Endothelial cell of umbilical vein (primary cell): ENCODE results near the gene MCCC2. TPM values are rescaled to one million over a fixed set of nuclear protein-coding genes. Genes with fewer than 3 reads are reported as not detected.

Experiments
- BruUV-seq: library from RNA; stranded (reverse); fragments of 400-500 nt; replicated peaks from 2 replicates; lab custom pipeline; 2021; lab: Mats Ljungman, UMichigan
- CTCF ChIA-PET: fragments of 300-600, 350-600 bp; sonication (Branson Sonifier 250); formaldehyde crosslinking; loops from one replicate; lab custom pipeline; 2021; ENCODE audit warnings: antibody characterized with exemption, inconsistent platforms; lab: Charles Lee
- POLR2A ChIA-PET: fragments of 300-600, 350-600 bp; sonication (Branson Sonifier 250); formaldehyde crosslinking; loops from one replicate; lab custom pipeline; 2021; ENCODE audit warnings: antibody characterized with exemption, inconsistent platforms; lab: Charles Lee
- DNase-seq: peaks from one replicate; pipeline ENCODE4 v3.0.0-alpha.2; 2011; ENCODE audit warnings: low read depth, low spot score
- FAIRE-seq: peaks from 2 replicates; lab custom pipeline; 2011; peaks lifted over from hg19 to GRCh38; lab: Jason Lieb, UNC
- H2AFZ ChIP-seq: 2 replicates; pipeline ENCODE4 v1.6.0; 2012; ENCODE audit warnings: low read depth, low read length, control low read depth, inconsistent platforms
- H3K27ac ChIP-seq: 2 replicates; pipeline ENCODE4 v1.5.1; 2011; ENCODE audit warnings: low read depth, mild to moderate bottlenecking, control low read depth, low read length, moderate library complexity; ENCODE audit not compliant: insufficient read depth
- H3K27me3 ChIP-seq, 2 experiments: 2 replicates each; pipeline versions ENCODE4 v1.6.0 to v1.6.1; 2011; ENCODE audit warnings: low read length in 2 of 2, mixed read lengths in 1 of 2; ENCODE audit not compliant: control insufficient read depth in 2 of 2, insufficient read depth in 2 of 2
- H3K36me3 ChIP-seq, 2 experiments: 2 replicates in 1 of 2; 3 replicates in 1 of 2; pipeline ENCODE4 v1.5.1; 2011; ENCODE audit warnings: low read length in 2 of 2, mild to moderate bottlenecking in 1 of 2, moderate library complexity in 1 of 2; ENCODE audit not compliant: control insufficient read depth in 2 of 2, insufficient read depth in 2 of 2; ENCODE audit errors: extremely low read depth in 1 of 2
- H3K4me1 ChIP-seq: 3 replicates; pipeline ENCODE4 v1.5.1; 2011; ENCODE audit warnings: mild to moderate bottlenecking, low read length; ENCODE audit not compliant: control insufficient read depth, insufficient read depth; ENCODE audit errors: extremely low read depth
- H3K4me2 ChIP-seq: 2 replicates; pipeline ENCODE4 v1.6.1; 2011; ENCODE audit warnings: low read length, control low read depth, mixed read lengths; ENCODE audit not compliant: insufficient read depth
- H3K4me3 ChIP-seq, 3 experiments: fragments of 200-600 bp in 1 of 3; sonication (generic), shearing (Covaris generic) in 1 of 3; replicated peaks in 1 of 3; 2 replicates each; pipeline ENCODE4 v1.5.1; 2011 to 2016; ENCODE audit warnings: control low read depth in 3 of 3, low read length in 3 of 3, mild to moderate bottlenecking in 2 of 3, inconsistent platforms in 1 of 3, low read depth in 1 of 3, moderate library complexity in 1 of 3; ENCODE audit not compliant: insufficient read depth in 1 of 3
- H3K79me2 ChIP-seq: 2 replicates; pipeline ENCODE4 v1.6.0; 2012; ENCODE audit warnings: low read length, inconsistent platforms; ENCODE audit not compliant: control insufficient read depth, insufficient read depth
- H3K9ac ChIP-seq: replicated peaks from 2 replicates; pipeline ENCODE3; 2011; ENCODE audit warnings: low read length, control low read depth; ENCODE audit not compliant: insufficient read depth; ENCODE audit errors: extremely low read depth
- H3K9me1 ChIP-seq: replicated peaks from 3 replicates; pipeline ENCODE4 v1.6.0; 2011; ENCODE audit warnings: mild to moderate bottlenecking, low read length; ENCODE audit not compliant: control insufficient read depth, insufficient read depth; ENCODE audit errors: extremely low read depth
- H3K9me3 ChIP-seq: replicated peaks from 2 replicates; pipeline ENCODE4 v1.5.1; 2012; ENCODE audit warnings: low read length, inconsistent platforms; ENCODE audit not compliant: control insufficient read depth, insufficient read depth
- H4K20me1 ChIP-seq: replicated peaks from 2 replicates; pipeline ENCODE3; 2011; ENCODE audit warnings: mild to moderate bottlenecking, low read length; ENCODE audit not compliant: control insufficient read depth, insufficient read depth; ENCODE audit errors: extremely low read depth
- GATA2 ChIP-seq: IDR thresholded peaks from 2 replicates; pipeline ENCODE4 v1.7.0; 2011; ENCODE audit warnings: low read depth, mild to moderate bottlenecking, moderate library complexity, mixed read lengths, low read length; ENCODE audit not compliant: insufficient read length, insufficient read depth
- JUN ChIP-seq: IDR thresholded peaks from 2 replicates; pipeline ENCODE4 v1.6.1; 2011; ENCODE audit warnings: borderline replicate concordance, low read depth; ENCODE audit not compliant: insufficient read length, insufficient read depth
- MYC ChIP-seq: IDR thresholded peaks from one replicate; pipeline ENCODE4 v1.6.1; 2011; ENCODE audit warnings: mild to moderate bottlenecking, low read depth, low read length
- POLR2A ChIP-seq: IDR thresholded peaks from 2 replicates; pipeline ENCODE4 v1.6.1; 2012; ENCODE audit warnings: low read depth, mild to moderate bottlenecking, control low read depth, low read length
- dilution Hi-C: fragments of 300-500 bp; cut with MboI; formaldehyde crosslinking; loops from one replicate; pipeline ENCODE4 v1.15.0; 2019; ENCODE audit warnings: low sequenced_read_pairs; ENCODE audit not compliant: extremely low pct_ligation_motif_present
- intact Hi-C: fragments of 100-400 bp; cut with micrococcal nuclease; formaldehyde crosslinking; loops from one replicate; pipeline ENCODE4 v1.10.0; 2022
- polyA plus RNA-seq, 4 experiments: library from polyadenylated mRNA; depleted of rRNA in 3 of 4; stranded (reverse) in 3 of 4; unstranded in 1 of 4; fragments of >200 nt; gene quantifications; 2 replicates each; pipeline versions ENCODE4 v1.2.1 to v1.2.3, GENCODE V29; 2011 to 2012; ENCODE audit warnings: missing spikeins in 1 of 4
- total RNA-seq: library from RNA; stranded (reverse); gene quantifications from 2 replicates; pipeline ENCODE4 v1.2.3, GENCODE V29; 2021
- TF ChIP-seq, protein P1 (sequence below): IDR thresholded peaks from 2 replicates; pipeline ENCODE4 v1.6.1; 2011; ENCODE audit not compliant: insufficient read depth, insufficient read length
- TF ChIP-seq, protein P2 (sequence below), 2 donors: IDR thresholded peaks; 1 replicate in 1 of 2; 2 replicates in 1 of 2; pipeline ENCODE4 v1.5.1; 2011; ENCODE audit warnings: low read length in 2 of 2, mild to moderate bottlenecking in 2 of 2, moderate library complexity in 2 of 2, control low read depth in 1 of 2, inconsistent platforms in 1 of 2, low read depth in 1 of 2; ENCODE audit not compliant: insufficient read depth in 1 of 2; ENCODE audit errors: extremely low read depth in 1 of 2

MCCC2 gene
- total and polyA plus RNA-seq, 2 donors (not counting 3 experiments of a cell fraction or from before 2014, with no cell fraction given) = 27.9 to 28.6 TPM

DNA sequence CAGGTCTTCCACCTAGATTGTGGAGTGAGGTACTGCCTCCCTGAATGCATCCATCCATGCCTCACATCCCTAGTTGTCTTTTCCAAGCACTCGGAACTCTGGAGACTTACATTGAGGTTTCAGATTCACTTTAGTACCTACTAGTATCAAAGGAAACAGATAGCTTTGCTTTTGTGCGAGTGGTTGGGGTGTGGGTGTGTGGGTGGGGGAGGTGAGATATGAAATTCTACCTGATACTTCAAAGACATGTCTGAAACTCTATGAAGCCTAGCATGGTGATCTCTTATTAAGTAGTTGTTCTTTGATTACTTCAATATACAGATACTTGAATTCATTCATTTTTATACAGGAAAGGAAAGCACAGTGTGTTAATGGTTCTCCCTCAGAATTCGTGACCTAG, 64.4 kb downstream of the MCCC2 start:
- DNase-seq = no peak
- no peak overlapping the region for H3K27ac ChIP-seq
- intact Hi-C loops = no loop called here
- no peaks in the 10 kb centered on the region for H4K20me1 ChIP-seq
- H3K4me1 ChIP-seq = no peaks in the 10 kb centered on the region
- dilution Hi-C loops = no loop called here
- H3K4me3 ChIP-seq = no peak overlapping the region
- H3K36me3 ChIP-seq = peaks cover 2 to 6% of the 10 kb centered on the region in 2 experiments
- H3K27me3 ChIP-seq = no peaks in the 10 kb centered on the region
- ChIA-PET POLR2A (no interaction called here), CTCF (interaction anchor here (1.8 kb wide), 1 partner anchor 50 kb away, joined by 4 read pairs; no protein-coding TSS in a partner anchor)
- no peaks in the 10 kb centered on the region for H3K79me2 ChIP-seq
- H3K9me3 ChIP-seq = no peaks in the 10 kb centered on the region
- TF ChIP-seq, protein P1, sequence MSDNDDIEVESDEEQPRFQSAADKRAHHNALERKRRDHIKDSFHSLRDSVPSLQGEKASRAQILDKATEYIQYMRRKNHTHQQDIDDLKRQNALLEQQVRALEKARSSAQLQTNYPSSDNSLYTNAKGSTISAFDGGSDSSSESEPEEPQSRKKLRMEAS = no peak
- TF ChIP-seq JUN (no peak), POLR2A (no peak), MYC (no peak), GATA2 (no peak)
- TF ChIP-seq, protein P2, sequence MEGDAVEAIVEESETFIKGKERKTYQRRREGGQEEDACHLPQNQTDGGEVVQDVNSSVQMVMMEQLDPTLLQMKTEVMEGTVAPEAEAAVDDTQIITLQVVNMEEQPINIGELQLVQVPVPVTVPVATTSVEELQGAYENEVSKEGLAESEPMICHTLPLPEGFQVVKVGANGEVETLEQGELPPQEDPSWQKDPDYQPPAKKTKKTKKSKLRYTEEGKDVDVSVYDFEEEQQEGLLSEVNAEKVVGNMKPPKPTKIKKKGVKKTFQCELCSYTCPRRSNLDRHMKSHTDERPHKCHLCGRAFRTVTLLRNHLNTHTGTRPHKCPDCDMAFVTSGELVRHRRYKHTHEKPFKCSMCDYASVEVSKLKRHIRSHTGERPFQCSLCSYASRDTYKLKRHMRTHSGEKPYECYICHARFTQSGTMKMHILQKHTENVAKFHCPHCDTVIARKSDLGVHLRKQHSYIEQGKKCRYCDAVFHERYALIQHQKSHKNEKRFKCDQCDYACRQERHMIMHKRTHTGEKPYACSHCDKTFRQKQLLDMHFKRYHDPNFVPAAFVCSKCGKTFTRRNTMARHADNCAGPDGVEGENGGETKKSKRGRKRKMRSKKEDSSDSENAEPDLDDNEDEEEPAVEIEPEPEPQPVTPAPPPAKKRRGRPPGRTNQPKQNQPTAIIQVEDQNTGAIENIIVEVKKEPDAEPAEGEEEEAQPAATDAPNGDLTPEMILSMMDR (IDR thresholded peaks at IDR 0.05; ENCODE audit: extremely low read depth in 1 of 2, insufficient read depth in 1 of 2, low read depth in 1 of 2, low read length in 2 of 2) = no peak
- H3K4me2 ChIP-seq = no peak overlapping the region
- H3K9me1 ChIP-seq = no peaks in the 10 kb centered on the region
- BruUV-seq = no TSS peak
- H2AFZ ChIP-seq = no peak overlapping the region
- FAIRE-seq = no peak
- H3K9ac ChIP-seq = no peak overlapping the region
